Bronchial epithelial cell (primary cell): ENCODE measurements around the gene CORO1C. TPM values are rescaled to one million over a fixed set of nuclear protein-coding genes. Genes with fewer than 3 reads are reported as not detected.

Experiments used
- DNase-seq: peaks from one replicate; pipeline ENCODE4 v3.0.0-alpha.2; 2010; ENCODE audit warnings: low read depth
- FAIRE-seq: peaks from 2 replicates; lab custom pipeline; 2011; peaks lifted over from hg19 to GRCh38; lab: Jason Lieb, UNC
- H3K27me3 ChIP-seq: 2 replicates; pipeline ENCODE4 v1.5.1; 2011; ENCODE audit warnings: low read length; ENCODE audit not compliant: control insufficient read depth, insufficient read depth
- H3K36me3 ChIP-seq: 2 replicates; pipeline ENCODE4 v1.5.1; 2011; ENCODE audit warnings: low read length; ENCODE audit not compliant: control insufficient read depth, insufficient read depth
- H3K4me3 ChIP-seq: 2 replicates; pipeline ENCODE4 v1.5.1; 2011; ENCODE audit warnings: mild to moderate bottlenecking, low read depth, low read length, control low read depth
- CTCF ChIP-seq: IDR thresholded peaks from 2 replicates; pipeline ENCODE4 v1.5.1; 2011; ENCODE audit warnings: mild to moderate bottlenecking, moderate library complexity, low read length, control low read depth, inconsistent platforms; ENCODE audit not compliant: insufficient read depth, severe bottlenecking
- total RNA-seq: library from RNA; depleted of rRNA; stranded (reverse); fragments of >200 nt; gene quantifications from 2 replicates; pipeline ENCODE4 v1.2.1, GENCODE V29; 2014

CORO1C gene
- total RNA-seq, 1 donor from 2014 or later = 152 TPM

- Histone ChIP-seq H3K36me3 (no peaks in the 10 kb centered on the region), H3K4me3 (no peak overlapping the region), H3K27me3 (no peaks in the 10 kb centered on the region)
- TF ChIP-seq CTCF = no peak
- no peak for DNase-seq
- FAIRE-seq = peak; percentile 88
These were observed 135.3 kb downstream of the CORO1C start for GRCh38 chr12:108595711-108596647.

Other genes starting within 250 kb of the CORO1C start
- gene FICD, start 216.2 kb downstream of the CORO1C start, total RNA-seq = 11.6 and 15.5 TPM in 2 replicates
- gene SART3, start 170.3 kb downstream of the CORO1C start, total RNA-seq = 41.6 and 108 TPM in 2 replicates
- gene ISCU, start 168.9 kb downstream of the CORO1C start, total RNA-seq = 141 and 155 TPM in 2 replicates
- gene TMEM119, start 133.4 kb downstream of the CORO1C start, total RNA-seq = 0.79 TPM in 1 of 2 replicates, not detected in the other
- gene SELPLG, start 97.6 kb downstream of the CORO1C start, total RNA-seq = under 0.01 and 0.13 TPM in 2 replicates
- 7.1 and 8.1 TPM in 2 replicates for gene SSH1, start 126.1 kb upstream of the CORO1C start, total RNA-seq
- not detected in 2 replicates for gene DAO, start 148.6 kb upstream of the CORO1C start, total RNA-seq